IPS-18c (cell line): Measurements from ENCODE around the gene GASK1A.
A peak's percentile ranks its signal among the peaks of the same experiment; 100 is the strongest.

Experiments
- H3K4me3 ChIP-seq: 2 replicates; pipeline ENCODE4 v1.7.0; 2013; ENCODE audit warnings: low read depth, mild to moderate bottlenecking, low read length, moderate library complexity; ENCODE audit not compliant: insufficient read depth
- H3K9me3 ChIP-seq: one replicate; pipeline ENCODE4 v1.6.1; 2013; ENCODE audit warnings: mild to moderate bottlenecking, low read length, moderate library complexity; ENCODE audit not compliant: control insufficient read depth, insufficient read depth

Gene GASK1A

DNA sequence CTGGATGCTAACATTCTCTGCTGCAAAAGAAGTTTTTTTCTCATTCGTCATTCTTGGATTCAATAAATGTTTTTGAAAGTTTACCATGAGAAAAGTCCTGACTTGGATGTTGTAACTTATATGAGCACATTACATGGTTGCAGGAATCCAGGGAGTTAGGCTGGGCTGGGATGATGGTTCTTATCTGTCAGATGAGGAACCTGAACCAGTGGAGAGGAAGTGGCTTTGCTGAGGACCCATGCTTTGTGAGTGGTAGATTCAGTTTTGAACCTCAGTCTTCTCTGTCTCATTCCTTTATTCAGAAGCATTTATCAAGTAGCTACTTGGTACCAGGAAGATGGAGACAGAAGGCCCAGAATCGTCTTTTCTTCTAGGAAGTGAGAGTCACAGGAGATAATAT lies 3.7 kb upstream of the GASK1A start:
- peaks cover 10% of the 10 kb centered on the region for H3K9me3 ChIP-seq
- no peak overlapping the region for H3K4me3 ChIP-seq

DNA sequence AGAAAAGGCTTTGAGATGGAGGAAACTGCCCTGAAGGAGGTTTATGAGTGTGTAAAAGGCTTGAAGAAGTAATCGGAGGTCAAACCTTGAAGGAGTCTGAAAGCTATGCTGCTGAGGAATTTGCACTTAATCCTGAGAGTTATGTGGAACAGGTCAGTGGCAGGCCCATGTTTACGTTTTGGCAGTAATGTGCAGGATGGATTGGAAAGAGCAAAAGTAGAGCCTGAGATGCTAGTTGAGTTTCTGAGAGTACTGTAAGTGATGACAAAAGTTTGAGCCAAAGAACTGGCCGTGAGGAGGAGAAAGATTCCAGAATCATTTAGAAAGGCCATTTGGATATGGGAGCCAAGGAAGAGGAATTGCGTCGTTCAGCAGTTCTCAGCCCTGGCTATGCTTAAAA lies 3.2 kb upstream of the GASK1A start:
- Histone ChIP-seq H3K9me3 (peaks cover 10% of the 10 kb centered on the region), H3K4me3 (no peak overlapping the region)

GRCh38 chr3:42980209-42980608 lies 1.1 kb downstream of the GASK1A start:
- peak overlapping the region; percentile 84; the same call in 1 of the 2 replicates for H3K4me3 ChIP-seq
- peaks cover 5% of the 10 kb centered on the region for H3K9me3 ChIP-seq

- Histone ChIP-seq H3K9me3 (peaks cover 2% of the 10 kb centered on the region), H3K4me3 (no peak overlapping the region)
Observed at GRCh38 chr3:42980909-42981308, 1.8 kb downstream of the GASK1A start.

- Histone ChIP-seq H3K9me3 (no peaks in the 10 kb centered on the region), H3K4me3 (no peak overlapping the region)
Observed at GRCh38 chr3:42982645-42983412, 3.7 kb downstream of the GASK1A start.

DNA sequence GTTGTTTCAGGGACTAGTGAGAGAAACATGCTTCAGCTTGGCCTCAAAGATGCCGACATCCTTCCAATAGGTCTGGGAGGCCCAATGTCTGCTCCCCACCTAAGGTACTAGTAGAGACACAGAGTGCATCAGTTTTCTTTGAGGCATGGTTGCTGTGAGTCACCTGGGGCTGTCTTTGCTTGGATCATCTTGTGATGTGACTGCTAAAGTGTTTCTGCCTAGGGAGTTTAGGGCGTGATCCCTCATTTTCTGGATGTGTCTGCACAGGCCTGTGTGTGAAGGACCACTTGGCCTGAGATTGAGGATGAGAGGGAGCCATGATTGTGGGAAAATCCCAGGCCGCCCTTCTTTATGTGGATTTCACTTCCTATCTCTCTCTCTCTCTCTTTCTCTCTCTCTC lies 4.8 kb downstream of the GASK1A start:
- no peaks in the 10 kb centered on the region for H3K9me3 ChIP-seq
- no peak overlapping the region for H3K4me3 ChIP-seq

GRCh38 chr3:42984701-42985100 lies 5.6 kb downstream of the GASK1A start:
- Histone ChIP-seq H3K9me3 (no peaks in the 10 kb centered on the region), H3K4me3 (no peak overlapping the region)

DNA sequence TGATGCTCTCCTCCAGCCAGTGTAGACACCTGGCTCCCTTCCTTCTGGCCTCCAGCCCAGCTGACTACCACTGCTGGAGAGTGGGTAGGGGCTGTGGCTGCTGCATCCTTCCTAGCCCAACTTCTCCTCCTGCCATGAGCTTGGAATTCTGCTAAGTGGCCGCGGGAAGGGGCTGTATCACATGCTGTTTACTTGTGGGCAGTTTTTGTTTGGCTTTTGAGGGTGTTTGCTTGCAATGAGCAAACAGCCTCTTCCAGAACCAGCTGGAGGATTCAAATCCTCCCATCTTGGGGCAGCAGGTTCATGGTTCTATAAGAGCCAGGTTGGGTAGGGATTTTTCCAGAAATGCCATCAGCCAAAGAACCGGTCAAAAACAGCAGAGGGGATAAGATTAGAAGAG lies 9.0 kb downstream of the GASK1A start:
- Histone ChIP-seq H3K4me3 (no peak overlapping the region), H3K9me3 (no peaks in the 10 kb centered on the region)

- Histone ChIP-seq H3K9me3 (no peaks in the 10 kb centered on the region), H3K4me3 (no peak overlapping the region)
Observed at GRCh38 chr3:42988566-42988965, 9.5 kb downstream of the GASK1A start.

- Histone ChIP-seq H3K9me3 (peaks cover 2% of the 10 kb centered on the region), H3K4me3 (no peak overlapping the region; the same call in 1 of the 2 replicates)
Observed at GRCh38 chr3:42991341-42992315, 12.5 kb downstream of the GASK1A start.

DNA sequence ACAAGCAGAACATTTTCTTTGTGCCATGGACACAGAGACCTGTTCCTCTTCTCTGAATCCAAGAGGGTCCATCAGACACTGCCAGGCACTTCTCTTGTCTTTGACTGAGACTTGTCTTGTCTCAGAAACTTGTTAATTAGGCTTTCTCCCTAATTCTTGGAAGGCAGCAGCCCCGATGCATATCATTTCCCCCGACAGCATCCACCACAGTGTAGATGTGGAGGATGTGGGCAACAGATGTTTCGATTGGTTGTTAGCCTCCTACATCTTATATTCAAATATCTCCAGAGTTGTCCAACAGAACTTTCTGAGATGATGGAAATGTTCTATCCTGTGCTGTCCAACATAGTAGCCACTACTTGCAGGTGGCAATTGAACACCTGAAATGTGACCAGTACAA lies 15.5 kb downstream of the GASK1A start:
- Histone ChIP-seq H3K4me3 (no peak overlapping the region), H3K9me3 (peaks cover 2% of the 10 kb centered on the region)

DNA sequence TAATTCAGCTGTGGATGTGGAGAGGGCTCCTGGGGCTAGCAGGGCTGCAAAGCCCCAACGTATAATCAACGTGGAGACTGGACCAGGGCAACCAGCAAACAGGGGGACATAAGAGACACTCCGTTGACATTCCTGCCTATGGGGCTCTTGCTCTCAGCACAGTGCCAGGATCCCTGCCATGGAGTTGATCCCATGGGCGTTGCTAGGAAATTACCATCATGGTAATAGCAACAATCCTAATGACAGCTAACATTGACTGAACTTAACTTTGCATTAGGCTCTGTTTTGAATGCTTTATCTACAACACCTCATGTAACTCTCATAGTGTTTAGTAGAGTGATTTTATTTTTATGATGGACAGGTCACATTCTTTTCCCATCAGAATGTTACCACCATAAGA lies 16.9 kb downstream of the GASK1A start:
- peaks cover 2% of the 10 kb centered on the region for H3K9me3 ChIP-seq
- no peak overlapping the region for H3K4me3 ChIP-seq

DNA sequence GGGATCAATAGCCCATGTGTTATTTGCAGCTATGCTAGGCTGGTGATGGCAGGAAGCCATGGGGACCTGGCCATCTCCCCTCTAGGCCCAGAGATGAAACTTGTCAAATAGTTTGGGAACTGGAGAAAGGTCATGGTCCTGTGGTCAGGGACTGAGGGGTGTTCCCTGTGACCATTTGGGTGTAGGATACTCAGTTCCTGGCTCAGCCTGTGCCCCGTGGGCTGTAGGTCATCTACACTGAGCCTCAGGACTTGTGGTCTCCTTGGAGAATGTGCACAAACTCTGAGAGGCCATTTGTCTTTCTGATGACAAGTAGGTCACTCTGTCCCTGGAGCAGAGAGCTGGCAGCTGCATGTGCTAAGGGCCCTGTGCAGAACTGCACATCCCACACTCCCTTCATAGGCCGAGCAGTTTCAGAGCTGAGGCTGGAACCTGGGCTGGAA lies 17.5 kb downstream of the GASK1A start:
- H3K9me3 ChIP-seq: peaks cover 2% of the 10 kb centered on the region

DNA sequence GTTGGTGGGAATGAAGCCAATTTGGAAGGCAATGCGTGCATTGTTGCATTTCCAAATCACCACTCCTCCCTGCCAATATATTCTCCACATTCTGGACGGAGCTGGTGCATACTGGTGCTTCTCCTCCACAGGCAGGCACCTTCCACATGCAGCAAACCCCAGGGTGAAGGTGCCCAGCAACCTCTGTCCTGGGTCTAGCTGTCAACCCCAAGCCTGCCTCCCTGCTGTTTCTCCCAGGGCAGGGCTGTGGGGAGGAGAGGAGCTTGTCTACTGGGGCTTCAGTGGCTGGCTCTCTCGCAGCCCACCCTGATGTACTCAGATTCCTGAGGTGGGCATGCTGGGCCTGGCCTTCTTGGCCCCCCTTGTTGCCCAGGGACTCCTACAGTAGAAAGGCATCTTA lies 20.1 kb downstream of the GASK1A start:
- H3K4me3 ChIP-seq: no peak overlapping the region
- no peaks in the 10 kb centered on the region for H3K9me3 ChIP-seq

More for the DNA sequence above, 17.5 kb downstream of the GASK1A start:
- H3K4me3 ChIP-seq: no peak overlapping the region

DNA sequence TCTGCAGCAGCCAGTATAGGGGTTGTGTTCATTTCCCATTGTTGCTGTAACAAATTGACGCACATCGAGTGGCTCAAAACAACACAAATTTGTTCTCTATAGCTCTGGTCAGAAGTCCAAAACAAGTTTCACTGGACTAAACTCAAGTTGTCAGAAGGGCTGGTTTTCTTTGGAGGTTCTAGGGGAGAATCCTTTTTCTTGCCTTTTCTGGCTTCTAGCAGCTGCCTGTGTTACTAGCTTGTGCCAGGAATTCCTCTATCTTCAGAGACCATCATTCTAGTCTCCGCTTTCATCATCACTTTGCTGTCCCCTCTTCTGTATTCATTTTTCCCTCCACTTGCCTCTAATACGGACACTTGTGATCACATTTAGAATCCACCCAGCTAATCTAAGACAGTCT lies 20.5 kb downstream of the GASK1A start:
- H3K9me3 ChIP-seq: no peaks in the 10 kb centered on the region
- H3K4me3 ChIP-seq: no peak overlapping the region

- no peak overlapping the region for H3K4me3 ChIP-seq
- H3K9me3 ChIP-seq: no peaks in the 10 kb centered on the region
Observed at GRCh38 chr3:43000387-43000786, 21.3 kb downstream of the GASK1A start.

GRCh38 chr3:43001094-43001553 lies 22.0 kb downstream of the GASK1A start:
- H3K4me3 ChIP-seq: no peak overlapping the region
- H3K9me3 ChIP-seq: no peaks in the 10 kb centered on the region
